CD4-positive, alpha-beta T cell treated with Interleukin-6 at 100 ng/mL for 8 hours (primary cell): ENCODE results near the gene STARD7.

Experiments used
- DNase-seq: peaks from one replicate; pipeline ENCODE4 v3.0.0-alpha.2; 2020; ENCODE audit warnings: mixed read lengths, low spot score

The STARD7 gene

DNA sequence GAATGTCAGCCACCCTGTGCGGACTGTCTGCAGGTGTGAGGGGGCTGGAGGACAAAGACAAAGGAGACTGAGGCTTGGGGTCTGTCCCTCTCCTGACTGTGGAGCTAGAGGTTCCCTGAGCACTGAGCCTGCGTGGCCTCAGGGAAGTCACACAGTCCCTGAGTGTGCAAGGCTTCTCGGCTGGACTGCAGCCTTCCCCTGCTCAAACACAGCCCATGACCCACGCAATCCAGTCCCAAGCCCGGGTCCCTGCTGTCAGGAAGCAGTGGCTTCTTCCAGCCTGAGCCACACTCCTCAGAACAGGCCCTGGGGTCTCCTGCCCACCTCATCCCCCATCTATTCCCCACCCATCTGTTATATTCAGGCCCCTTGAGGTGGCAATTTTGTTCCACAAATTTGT is 73.0 kb downstream of the STARD7 start:
- no peak for DNase-seq

DNA sequence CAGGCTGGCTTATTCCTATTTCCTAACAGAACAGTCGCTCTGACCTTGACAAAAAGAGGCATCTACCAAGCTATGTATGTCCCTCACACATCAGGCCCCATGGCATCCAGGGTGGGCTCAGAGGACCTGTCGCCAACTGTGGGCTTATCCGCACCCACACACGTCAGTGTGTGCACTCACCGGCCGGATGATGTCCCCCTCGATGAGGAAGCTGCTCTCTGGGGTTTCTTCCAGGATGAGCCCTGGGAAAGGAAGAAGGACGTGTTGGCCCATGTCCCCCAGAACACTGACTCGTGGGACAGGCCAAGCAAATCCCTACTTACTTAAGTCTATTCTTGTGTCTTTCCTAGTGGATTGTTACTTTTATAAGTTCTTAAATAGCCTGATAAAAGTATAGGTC is 73.5 kb downstream of the STARD7 start:
- DNase-seq = no peak
